Lung (tissue), 12 donors: ENCODE results near the gene FLNC. TPM values are rescaled to one million over a fixed set of nuclear protein-coding genes. Genes with fewer than 3 reads are reported as not detected.

Experiments
- ATAC-seq: fragments of 200-7000 bp; cut with Tn5 transposase; one replicate; pipeline ENCODE4 v1.9.1; 2020; ENCODE audit warnings: moderate number of reproducible peaks; ENCODE audit not compliant: insufficient read depth, low FRiP score
- DNase-seq, 3 donors: peaks; one replicate each; pipeline ENCODE4 v3.0.0-alpha.2; 2013 to 2017
- H3K27ac ChIP-seq, 2 donors: one replicate each; pipeline ENCODE4 v1.5.1; 2013; ENCODE audit warnings: mild to moderate bottlenecking in 2 of 2, moderate library complexity in 2 of 2, control low read depth in 1 of 2, inconsistent platforms in 1 of 2, low read depth in 1 of 2, low read length in 1 of 2
- H3K27me3 ChIP-seq, 3 donors: one replicate each; pipeline ENCODE4 v1.5.1; 2013; ENCODE audit warnings: low read length in 2 of 3; ENCODE audit not compliant: control insufficient read depth in 3 of 3, insufficient read depth in 3 of 3
- H3K36me3 ChIP-seq, 4 donors: one replicate each; pipeline ENCODE4 v1.5.1; 2013; ENCODE audit warnings: low read length in 4 of 4, mild to moderate bottlenecking in 1 of 4, moderate library complexity in 1 of 4; ENCODE audit not compliant: control insufficient read depth in 4 of 4, insufficient read depth in 4 of 4
- H3K4me1 ChIP-seq, 5 donors: one replicate each; pipeline ENCODE4 v1.5.1; 2013; ENCODE audit warnings: low read length in 5 of 5, mild to moderate bottlenecking in 2 of 5, moderate library complexity in 1 of 5; ENCODE audit not compliant: control insufficient read depth in 5 of 5, insufficient read depth in 5 of 5
- H3K4me3 ChIP-seq: one replicate; pipeline ENCODE4 v1.5.1; 2013; ENCODE audit warnings: mild to moderate bottlenecking, control low read depth, moderate library complexity
- H3K9ac ChIP-seq, 2 donors: one replicate each; pipeline ENCODE4 v1.5.1; 2013; ENCODE audit warnings: low read length in 2 of 2, control low read depth in 1 of 2; ENCODE audit not compliant: insufficient read depth in 1 of 2
- H3K9me3 ChIP-seq, 4 donors: one replicate each; pipeline ENCODE4 v1.5.1; 2013; ENCODE audit warnings: low read length in 3 of 4, mild to moderate bottlenecking in 1 of 4, moderate library complexity in 1 of 4; ENCODE audit not compliant: control insufficient read depth in 4 of 4, insufficient read depth in 3 of 4
- CTCF ChIP-seq: IDR thresholded peaks from 2 replicates; pipeline ENCODE4 v1.5.1; 2012; ENCODE audit warnings: mild to moderate bottlenecking; ENCODE audit errors: control extremely low read depth, extremely low read depth
- WGBS, 2 donors: extraction: QIAGEN DNeasy Blood & Tissue Kit; methylation state at CpG; one replicate each; pipeline ENCODE4 v1.1.7; 2013; 5-methylcytosine and 5-hydroxymethylcytosine counted together
- polyA plus RNA-seq, 2 donors: library from polyadenylated mRNA; stranded (reverse); fragments of 200-250 nt; gene quantifications; one replicate each; pipeline ENCODE4 v1.2.1, GENCODE V29; 2013
- total RNA-seq, 2 donors: library from RNA; depleted of rRNA in 1 of 2; stranded (reverse); fragments of >200 nt in 1 of 2; gene quantifications; one replicate each; pipeline ENCODE4 v1.2.1, GENCODE V29; 2014 to 2021
- donor health status: control.
- donor health status: control.
- donor health status: Bipolar disorder and iron deficiency.
- donor health status: healthy.
- donor health status: DM: yes; HTN: yes; CAD: no.

Gene FLNC
- total and polyA plus RNA-seq, 4 donors: 2.0 to 24.2 (median 7.7) TPM

- Histone ChIP-seq H3K36me3 (peaks cover 0 to 15% (median 7%) of the 10 kb centered on the region in 4 donors), H3K4me3 (no peak overlapping the region), H3K4me1 (no peaks in the 10 kb centered on the region), H3K27ac (no peak overlapping the region), H3K27me3 (no peaks in the 10 kb centered on the region), H3K9ac (no peak overlapping the region), H3K9me3 (no peaks in the 10 kb centered on the region)
- ATAC-seq: no peak
- 95% methylated on average over 15 to 17 of the region's 17 CpGs for WGBS, 2 donors
- no peak for TF ChIP-seq CTCF
- no peak for DNase-seq
Observed at GRCh38 chr7:128843938-128844621, 13.9 kb downstream of the FLNC start.

GRCh38 chr7:128844777-128845311 is 14.6 kb downstream of the FLNC start:
- H3K9me3 ChIP-seq: no peaks in the 10 kb centered on the region
- ATAC-seq (no peak), DNase-seq (no peak)
- H3K4me3 ChIP-seq: no peak overlapping the region
- peaks cover 0 to 19% (median 7%) of the 10 kb centered on the region in 4 donors for H3K36me3 ChIP-seq
- no peaks in the 10 kb centered on the region for H3K27me3 ChIP-seq
- no peak overlapping the region for H3K9ac ChIP-seq
- TF ChIP-seq CTCF: no peak
- WGBS, 2 donors: 93% methylated on average over 25 of the region's 25 CpGs
- H3K27ac ChIP-seq: no peak overlapping the region
- no peaks in the 10 kb centered on the region for H3K4me1 ChIP-seq

GRCh38 chr7:128845475-128845874 is 15.3 kb downstream of the FLNC start:
- Histone ChIP-seq H3K27ac (no peak overlapping the region), H3K27me3 (no peaks in the 10 kb centered on the region), H3K36me3 (peaks cover 0 to 14% (median 6%) of the 10 kb centered on the region in 4 donors), H3K4me3 (no peak overlapping the region), H3K9me3 (no peaks in the 10 kb centered on the region), H3K9ac (no peak overlapping the region), H3K4me1 (no peaks in the 10 kb centered on the region)
- 83 to 86% methylated on average over 5 of the region's 5 CpGs for WGBS, 2 donors
- DNase-seq: no peak
- no peak for ATAC-seq
- TF ChIP-seq CTCF: no peak
